ENCODE results near the gene RNF222. TPM values are rescaled to one million over a fixed set of nuclear protein-coding genes. Genes with fewer than 3 reads are reported as not detected.
"Not testable (repeated sequence)": the region's sequence is repeated elsewhere in the genome, so short reads cannot be mapped to it uniquely, and the experiment has no call there.

The RNF222 gene
- total RNA-seq, 1 experiment from 2014 or later: 0.79 TPM

DNA sequence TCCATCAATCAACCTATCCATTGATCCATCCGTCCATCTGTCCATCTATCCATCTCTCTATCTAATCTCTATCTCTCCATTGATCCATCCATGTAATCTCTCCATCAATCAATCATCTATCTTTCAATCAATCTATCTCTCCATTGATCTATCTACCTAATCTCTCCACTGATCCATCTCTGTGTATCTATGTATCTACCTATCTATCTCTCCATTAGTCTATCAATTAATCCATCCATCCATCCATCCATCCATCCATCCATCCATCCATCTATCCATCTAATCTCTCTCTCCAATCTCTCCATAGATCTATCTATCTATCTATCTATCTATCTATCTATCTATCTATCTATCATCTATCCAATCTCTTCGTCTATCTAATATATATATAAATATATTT lies 3.5 kb upstream of the RNF222 start:
- BruUV-seq (replicated peaks): no TSS peak
- no peak overlapping the region for H3K4me2 ChIP-seq
- no peak for DNase-seq
- H3K79me2 ChIP-seq (ENCODE audit: low read depth): no peaks in the 10 kb centered on the region
- H3K4me1 ChIP-seq (replicated peaks; ENCODE audit: insufficient read depth): peaks cover 12% of the 10 kb centered on the region; the same call in 1 of the 2 replicates
- intact Hi-C loops (cut with micrococcal nuclease; ENCODE audit: unreplicated experiment): no loop called here
- no peaks in the 10 kb centered on the region for H3K36me3 ChIP-seq (ENCODE audit: low read depth)
- H3K4me3 ChIP-seq: no peak overlapping the region
- H3F3A ChIP-seq (ENCODE audit: insufficient read depth, low read depth): no peaks in the 10 kb centered on the region
- H3K27ac ChIP-seq: no peak overlapping the region
- no peak overlapping the region for H2AFZ ChIP-seq
- no peaks in the 10 kb centered on the region for H4K20me1 ChIP-seq (ENCODE audit: insufficient read depth)
- ChIA-PET POLR2A (ENCODE audit: unreplicated experiment) (no interaction called here), CTCF (no interaction called here)
- H3K9me2 ChIP-seq (ENCODE audit: insufficient read depth): no peaks in the 10 kb centered on the region
- H3K27me3 ChIP-seq (ENCODE audit: insufficient read depth, low read depth): no peaks in the 10 kb centered on the region
- H3K9me3 ChIP-seq (ENCODE audit: insufficient read depth, low read depth): no peaks in the 10 kb centered on the region
- TF ChIP-seq, protein P1, sequence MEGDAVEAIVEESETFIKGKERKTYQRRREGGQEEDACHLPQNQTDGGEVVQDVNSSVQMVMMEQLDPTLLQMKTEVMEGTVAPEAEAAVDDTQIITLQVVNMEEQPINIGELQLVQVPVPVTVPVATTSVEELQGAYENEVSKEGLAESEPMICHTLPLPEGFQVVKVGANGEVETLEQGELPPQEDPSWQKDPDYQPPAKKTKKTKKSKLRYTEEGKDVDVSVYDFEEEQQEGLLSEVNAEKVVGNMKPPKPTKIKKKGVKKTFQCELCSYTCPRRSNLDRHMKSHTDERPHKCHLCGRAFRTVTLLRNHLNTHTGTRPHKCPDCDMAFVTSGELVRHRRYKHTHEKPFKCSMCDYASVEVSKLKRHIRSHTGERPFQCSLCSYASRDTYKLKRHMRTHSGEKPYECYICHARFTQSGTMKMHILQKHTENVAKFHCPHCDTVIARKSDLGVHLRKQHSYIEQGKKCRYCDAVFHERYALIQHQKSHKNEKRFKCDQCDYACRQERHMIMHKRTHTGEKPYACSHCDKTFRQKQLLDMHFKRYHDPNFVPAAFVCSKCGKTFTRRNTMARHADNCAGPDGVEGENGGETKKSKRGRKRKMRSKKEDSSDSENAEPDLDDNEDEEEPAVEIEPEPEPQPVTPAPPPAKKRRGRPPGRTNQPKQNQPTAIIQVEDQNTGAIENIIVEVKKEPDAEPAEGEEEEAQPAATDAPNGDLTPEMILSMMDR (conservative IDR thresholded peaks at IDR 0.05): no peak
- no peak for TF ChIP-seq EZH2 (IDR thresholded peaks at IDR 0.05; ENCODE audit: low read depth)

DNA sequence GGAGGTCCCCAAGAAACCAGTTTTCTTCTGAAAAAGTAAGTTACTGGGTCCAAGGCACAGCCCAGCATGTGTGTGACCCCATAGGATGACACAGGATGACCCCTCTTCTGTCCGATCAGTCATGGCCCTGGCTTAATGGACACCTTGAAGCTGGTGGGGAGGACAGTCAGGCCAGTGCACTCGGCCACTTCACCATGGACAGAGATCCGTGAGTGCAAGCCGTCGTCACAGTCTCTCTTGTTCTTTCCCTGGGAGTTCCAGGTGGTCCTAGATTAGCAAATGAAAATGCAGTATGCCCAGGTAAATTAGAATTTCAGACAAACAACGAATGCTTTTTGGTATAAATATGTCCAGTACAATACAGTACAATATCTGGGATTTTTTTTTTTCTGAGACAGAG lies 1.4 kb upstream of the RNF222 start:
- Histone ChIP-seq H3K9me2 (ENCODE audit: insufficient read depth) (no peaks in the 10 kb centered on the region), H3K4me2 (no peak overlapping the region), H3K4me1 (replicated peaks; ENCODE audit: insufficient read depth) (peaks cover 16% of the 10 kb centered on the region), H2AFZ (no peak overlapping the region), H3F3A (ENCODE audit: insufficient read depth, low read depth) (peaks cover 5% of the 10 kb centered on the region; the same call in 1 of the 2 replicates), H3K4me3 (no peak overlapping the region), H3K36me3 (ENCODE audit: low read depth) (no peaks in the 10 kb centered on the region), H3K79me2 (ENCODE audit: low read depth) (no peaks in the 10 kb centered on the region), H4K20me1 (ENCODE audit: insufficient read depth) (no peaks in the 10 kb centered on the region), H3K27ac (no peak overlapping the region), H3K9me3 (ENCODE audit: insufficient read depth, low read depth) (no peaks in the 10 kb centered on the region), H3K27me3 (ENCODE audit: insufficient read depth, low read depth) (no peaks in the 10 kb centered on the region)
- POLR2A ChIA-PET (ENCODE audit: unreplicated experiment): no interaction called here
- intact Hi-C loops (cut with micrococcal nuclease; ENCODE audit: unreplicated experiment): no loop called here
- no peak for DNase-seq
- TF ChIP-seq, protein P1 (conservative IDR thresholded peaks at IDR 0.05): no peak
- TF ChIP-seq EZH2 (IDR thresholded peaks at IDR 0.05; ENCODE audit: low read depth): no peak
- BruUV-seq (replicated peaks): no TSS peak
- CTCF ChIA-PET: no interaction called here

DNA sequence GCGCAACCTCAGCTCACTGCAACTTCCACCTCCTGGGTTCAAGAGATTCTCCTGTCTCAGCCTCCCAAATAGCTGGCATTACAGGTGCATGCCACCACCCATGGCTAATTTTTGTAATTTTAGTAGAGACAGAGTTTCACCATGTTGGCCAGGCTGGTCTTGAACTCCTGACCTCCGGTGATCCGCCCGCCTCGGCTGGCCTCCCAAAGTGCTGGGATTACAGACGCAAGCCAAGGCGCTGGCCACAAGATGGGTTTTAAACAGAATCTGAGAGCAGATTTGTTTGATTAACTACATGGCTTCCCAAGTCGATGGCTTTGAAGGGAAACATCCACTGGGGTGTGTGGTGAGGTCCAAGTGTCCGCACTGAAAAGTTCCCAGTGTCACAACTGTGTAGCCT lies 3.1 kb downstream of the RNF222 start:
- Histone ChIP-seq H3K27ac (peak overlapping the region; percentile 53; the same call in 1 of the 2 replicates), H3K4me1 (replicated peaks; ENCODE audit: insufficient read depth) (peaks cover 34% of the 10 kb centered on the region), H3F3A (ENCODE audit: insufficient read depth, low read depth) (peaks cover 17% of the 10 kb centered on the region; the same call in 1 of the 2 replicates)
- ChIA-PET POLR2A (ENCODE audit: unreplicated experiment) (interaction anchor here (0.6 kb wide), 1 partner anchor 13 kb away, joined by 5 read pairs; no protein-coding TSS in a partner anchor), CTCF (interaction anchor here (0.5 to 1.0 kb wide), 3 partner anchors 11 to 147 kb away, joined by 3 to 6 read pairs (median 4); partner anchors contain the start of gene CTC1)
- DNase-seq; H2AFZ ChIP-seq; intact Hi-C loops (cut with micrococcal nuclease; ENCODE audit: unreplicated experiment); H3K9me3 ChIP-seq (ENCODE audit: insufficient read depth, low read depth); H3K79me2 ChIP-seq (ENCODE audit: low read depth); H4K20me1 ChIP-seq (ENCODE audit: insufficient read depth); H3K9me2 ChIP-seq (ENCODE audit: insufficient read depth); H3K36me3 ChIP-seq (ENCODE audit: low read depth); H3K4me3 ChIP-seq; H3K27me3 ChIP-seq (ENCODE audit: insufficient read depth, low read depth); H3K4me2 ChIP-seq: not testable (repeated sequence)
- BruUV-seq (replicated peaks): TSS peak; percentile 19
